HepG2 (cell line): ENCODE data around the gene SH3YL1. TPM values are rescaled to one million over a fixed set of nuclear protein-coding genes. Genes with fewer than 3 reads are reported as not detected.
A peak's percentile ranks its signal among the peaks of the same experiment; 100 is the strongest.

Experiments
- AGO2 ChIP-seq: fragments of 200-400 bp; formaldehyde crosslinking; optimal IDR thresholded peaks from 2 replicates; pipeline ENCODE3; 2017; ENCODE audit warnings: mild to moderate bottlenecking, low read depth, low read length, moderate library complexity
- ASH2L ChIP-seq: fragments of 300-600, 200-600 bp; sonication (generic); IDR thresholded peaks from 2 replicates; pipeline ENCODE4 v1.7.0; 2017; ENCODE audit warnings: low read depth, mild to moderate bottlenecking, moderate library complexity, mixed read lengths, low read length; ENCODE audit not compliant: insufficient read length
- CBFB ChIP-seq: sonication (generic); formaldehyde crosslinking; IDR thresholded peaks from 2 replicates; pipeline ENCODE4 v1.4.0; 2020; ENCODE audit warnings: missing genetic modification reagents
- CENPX ChIP-seq: sonication (generic); formaldehyde crosslinking; IDR thresholded peaks from 2 replicates; pipeline ENCODE4 v1.9.0; 2021; ENCODE audit warnings: mild to moderate bottlenecking, missing genetic modification reagents, moderate library complexity
- FOXA3 ChIP-seq: IDR thresholded peaks from 2 replicates; pipeline ENCODE4 v1.6.1; 2016; ENCODE audit warnings: missing genetic modification reagents, missing compliant biosample characterization
- GLI4 ChIP-seq: sonication (generic); formaldehyde crosslinking; IDR thresholded peaks from 2 replicates; pipeline ENCODE4 v1.5.1; 2020; ENCODE audit warnings: missing genetic modification reagents, mild to moderate bottlenecking, moderate library complexity, borderline replicate concordance
- KAT7 ChIP-seq: IDR thresholded peaks from 2 replicates; pipeline ENCODE4 v1.6.1; 2018; ENCODE audit warnings: borderline replicate concordance, missing compliant biosample characterization
- KDM5A ChIP-seq: fragments of 200-600 bp; sonication (generic); IDR thresholded peaks from 2 replicates; pipeline ENCODE4 v1.7.0; 2018; ENCODE audit warnings: antibody characterized with exemption, mild to moderate bottlenecking, low read length, borderline replicate concordance
- MBNL3 ChIP-seq: fragments of 250-450 bp; sonication (Bioruptor Pico); conservative IDR thresholded peaks from 2 replicates; pipeline ENCODE4 v1.8.0; 2022; ENCODE audit warnings: mild to moderate bottlenecking, inconsistent platforms
- ONECUT2 ChIP-seq: sonication (generic); formaldehyde crosslinking; IDR thresholded peaks from 2 replicates; pipeline ENCODE4 v1.4.0; 2020; ENCODE audit warnings: missing genetic modification reagents
- PHF8 ChIP-seq: sonication (generic); formaldehyde crosslinking; IDR thresholded peaks from 2 replicates; pipeline ENCODE4 v1.5.0; 2020; ENCODE audit warnings: missing genetic modification reagents
- PITX1 ChIP-seq: sonication (generic); formaldehyde crosslinking; IDR thresholded peaks from 2 replicates; pipeline ENCODE4 v1.5.1; 2020; ENCODE audit warnings: mild to moderate bottlenecking, missing genetic modification reagents
- POGZ ChIP-seq: sonication (generic); formaldehyde crosslinking; IDR thresholded peaks from 2 replicates; pipeline ENCODE4 v1.4.0; 2020; ENCODE audit warnings: mild to moderate bottlenecking, missing genetic modification reagents
- RBAK ChIP-seq: sonication (generic); formaldehyde crosslinking; IDR thresholded peaks from 2 replicates; pipeline ENCODE4 v1.5.1; 2020; ENCODE audit warnings: mild to moderate bottlenecking, missing genetic modification reagents
- RNF2 ChIP-seq: fragments of 450-650 bp; conservative IDR thresholded peaks from 2 replicates; pipeline ENCODE4 v1.6.1; 2016; ENCODE audit warnings: low read depth
- SNRNP70 ChIP-seq: fragments of 200-400 bp; formaldehyde crosslinking; IDR thresholded peaks from 2 replicates; pipeline ENCODE4 v1.6.1; 2017; ENCODE audit warnings: mild to moderate bottlenecking, low read depth, low read length, moderate library complexity
- SOX5 ChIP-seq: IDR thresholded peaks from 2 replicates; pipeline ENCODE4 v1.6.1; 2016; ENCODE audit warnings: borderline replicate concordance
- ZBTB8A ChIP-seq: sonication (generic); formaldehyde crosslinking; IDR thresholded peaks from 2 replicates; pipeline ENCODE4 v1.4.0; 2020; ENCODE audit warnings: mild to moderate bottlenecking, low read depth, missing genetic modification reagents, borderline replicate concordance
- ZNF160 ChIP-seq: sonication (generic); formaldehyde crosslinking; IDR thresholded peaks from 2 replicates; pipeline ENCODE4 v1.8.0; 2022; ENCODE audit warnings: mild to moderate bottlenecking, inconsistent platforms, missing genetic modification reagents
- ZNF225 ChIP-seq: sonication (generic); formaldehyde crosslinking; IDR thresholded peaks from 2 replicates; pipeline ENCODE4 v1.4.0; 2020; ENCODE audit warnings: mild to moderate bottlenecking, missing genetic modification reagents
- ZNF292 ChIP-seq: sonication (generic); formaldehyde crosslinking; IDR thresholded peaks from 2 replicates; pipeline ENCODE4 v1.8.1; 2022; ENCODE audit warnings: mild to moderate bottlenecking, low read depth, missing genetic modification reagents, borderline replicate concordance
- ZNF567 ChIP-seq: sonication (generic); formaldehyde crosslinking; IDR thresholded peaks from 2 replicates; pipeline ENCODE4 v1.8.1; 2023; ENCODE audit warnings: mild to moderate bottlenecking, missing genetic modification reagents, borderline replicate concordance
- ZNF672 ChIP-seq: sonication (generic); formaldehyde crosslinking; IDR thresholded peaks from 2 replicates; pipeline ENCODE4 v1.8.1; 2022; ENCODE audit warnings: missing genetic modification reagents
- ZNF724P ChIP-seq: sonication (generic); formaldehyde crosslinking; IDR thresholded peaks from 2 replicates; pipeline ENCODE4 v1.8.0; 2022; ENCODE audit warnings: missing genetic modification reagents, borderline replicate concordance
- ZNF746 ChIP-seq: sonication (generic); formaldehyde crosslinking; IDR thresholded peaks from 2 replicates; pipeline ENCODE4 v1.8.0; 2022; ENCODE audit warnings: mild to moderate bottlenecking, missing genetic modification reagents
- ZNF841 ChIP-seq: sonication (generic); formaldehyde crosslinking; IDR thresholded peaks from 2 replicates; pipeline ENCODE4 v1.8.1; 2023; ENCODE audit warnings: missing genetic modification reagents, borderline replicate concordance
- ZSCAN30 ChIP-seq: sonication (generic); formaldehyde crosslinking; IDR thresholded peaks from 2 replicates; pipeline ENCODE4 v1.5.0; 2020; ENCODE audit warnings: mild to moderate bottlenecking, missing genetic modification reagents
- polyA plus RNA-seq, 8 experiments: library from polyadenylated mRNA; depleted of rRNA in 3 of 8; stranded (reverse) in 7 of 8; unstranded in 1 of 8; fragments of >200 nt; fragmentation: Illumina TruSeq in 4 of 8; extraction: Trizol in 4 of 8; gene quantifications; 2 replicates each; pipeline versions ENCODE4 v1.2.1 to v1.2.3, GENCODE V29; 2011 to 2016; ENCODE audit warnings: low read depth in 4 of 8, missing spikeins in 1 of 8, mixed read lengths in 1 of 8; ENCODE audit not compliant: insufficient read depth in 1 of 8
- total RNA-seq, 5 experiments: library from RNA; depleted of rRNA; stranded (reverse); fragments of >200 nt; fragmentation: Illumina TruSeq; extraction: Trizol; gene quantifications; 2 replicates each; pipeline ENCODE4 v1.2.3, GENCODE V29; 2016; ENCODE audit warnings: low read depth in 1 of 5
- TF ChIP-seq, protein P1 (sequence below): sonication (generic); formaldehyde crosslinking; IDR thresholded peaks from 2 replicates; pipeline ENCODE4 v1.5.1; 2020; ENCODE audit warnings: mild to moderate bottlenecking, missing genetic modification reagents, borderline replicate concordance
- TF ChIP-seq, protein P2 (sequence below): IDR thresholded peaks from 2 replicates; pipeline ENCODE4 v1.6.1; 2016; ENCODE audit warnings: missing compliant biosample characterization, missing genetic modification reagents, borderline replicate concordance
- TF ChIP-seq, protein P3 (sequence below): sonication (generic); formaldehyde crosslinking; IDR thresholded peaks from 2 replicates; pipeline ENCODE4 v1.4.0; 2020; ENCODE audit warnings: low read depth, mild to moderate bottlenecking, missing genetic modification reagents

The SH3YL1 gene
- total and polyA plus RNA-seq, 2 of the 13 experiments (the other 11 are each of a cell fraction or from before 2014, with no cell fraction given), result 13.0 to 48.2 TPM

DNA sequence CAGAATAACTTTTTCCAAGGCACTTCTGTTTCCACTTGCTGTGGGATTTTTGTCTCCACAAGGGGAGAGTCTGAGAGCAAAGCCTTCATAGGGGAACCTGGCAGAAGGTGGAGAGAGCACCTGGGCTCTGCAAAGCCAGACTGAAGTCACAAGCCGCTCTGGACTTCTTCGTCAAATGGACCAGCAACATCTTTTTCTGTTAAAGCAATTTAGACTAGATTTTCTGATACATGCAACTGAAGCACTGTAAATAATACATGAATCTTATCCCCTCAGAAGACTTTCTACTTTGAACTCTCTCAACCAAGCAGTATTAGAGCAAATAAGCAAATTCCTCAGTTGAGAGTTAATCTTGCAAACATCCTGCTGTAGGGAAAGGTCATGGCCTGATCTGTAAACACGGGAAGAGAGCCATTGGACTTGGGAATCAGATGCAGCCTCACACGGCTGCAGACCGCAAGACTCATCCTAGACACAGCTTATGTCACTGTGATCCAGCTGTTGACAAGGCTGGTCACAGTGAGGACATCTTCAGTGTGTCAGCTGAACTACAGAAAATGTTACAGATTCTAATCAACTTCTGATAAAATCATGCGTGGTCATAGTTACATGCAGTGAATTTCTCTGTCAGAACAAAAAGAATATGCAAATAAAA is 3.2 kb downstream of the SH3YL1 start (continued):
- TF ChIP-seq ZNF672 (no peak), ZNF160 (peak; percentile 69; the same call in 1 of the 2 replicates), GLI4 (CRISPR knock-in tag) (no peak), MBNL3 (no peak), ZNF724P (CRISPR knock-in tag) (peak; percentile 88; the same call in 1 of the 2 replicates), CENPX (CRISPR knock-in tag) (no peak), FOXA3 (CRISPR knock-in tag) (peak; percentile 100), ZNF746 (CRISPR knock-in tag) (peak; percentile 80; the same call in 1 of the 2 replicates), POGZ (CRISPR knock-in tag) (peak; percentile 96), ZBTB8A (CRISPR knock-in tag) (no peak), ASH2L (peak; percentile 97), ZNF225 (CRISPR knock-in tag) (no peak), RNF2 (0 out of 2 replicates have a peak, but pooled peaks have one; percentile 20), SNRNP70 (no peak), ONECUT2 (CRISPR knock-in tag) (peak; percentile 69), ZNF841 (no peak), ZSCAN30 (CRISPR knock-in tag) (no peak), AGO2 (no peak), ZNF292 (peak; percentile 99), ZNF567 (CRISPR knock-in tag) (no peak), CBFB (CRISPR knock-in tag) (peak; percentile 100), KDM5A (peak; percentile 67; the same call in 1 of the 2 replicates), RBAK (CRISPR knock-in tag) (no peak), SOX5 (CRISPR knock-in tag) (peak; percentile 99), KAT7 (CRISPR knock-in tag) (peak; percentile 96), PHF8 (CRISPR knock-in tag) (peak; percentile 69), PITX1 (CRISPR knock-in tag) (peak; percentile 100)
- TF ChIP-seq, protein P1, sequence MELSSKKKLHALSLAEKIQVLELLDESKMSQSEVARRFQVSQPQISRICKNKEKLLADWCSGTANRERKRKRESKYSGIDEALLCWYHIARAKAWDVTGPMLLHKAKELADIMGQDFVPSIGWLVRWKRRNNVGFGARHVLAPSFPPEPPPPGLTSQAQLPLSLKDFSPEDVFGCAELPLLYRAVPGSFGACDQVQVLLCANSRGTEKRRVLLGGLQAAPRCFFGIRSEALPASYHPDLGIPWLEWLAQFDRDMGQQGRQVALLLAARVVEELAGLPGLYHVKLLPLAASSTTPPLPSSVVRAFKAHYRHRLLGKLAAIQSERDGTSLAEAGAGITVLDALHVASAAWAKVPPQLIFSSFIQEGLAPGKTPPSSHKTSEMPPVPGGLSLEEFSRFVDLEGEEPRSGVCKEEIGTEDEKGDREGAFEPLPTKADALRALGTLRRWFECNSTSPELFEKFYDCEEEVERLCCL (CRISPR knock-in tag), result no peak
- TF ChIP-seq, protein P2, sequence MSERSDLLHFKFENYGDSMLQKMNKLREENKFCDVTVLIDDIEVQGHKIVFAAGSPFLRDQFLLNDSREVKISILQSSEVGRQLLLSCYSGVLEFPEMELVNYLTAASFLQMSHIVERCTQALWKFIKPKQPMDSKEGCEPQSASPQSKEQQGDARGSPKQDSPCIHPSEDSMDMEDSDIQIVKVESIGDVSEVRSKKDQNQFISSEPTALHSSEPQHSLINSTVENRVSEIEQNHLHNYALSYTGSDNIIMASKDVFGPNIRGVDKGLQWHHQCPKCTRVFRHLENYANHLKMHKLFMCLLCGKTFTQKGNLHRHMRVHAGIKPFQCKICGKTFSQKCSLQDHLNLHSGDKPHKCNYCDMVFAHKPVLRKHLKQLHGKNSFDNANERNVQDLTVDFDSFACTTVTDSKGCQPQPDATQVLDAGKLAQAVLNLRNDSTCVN (CRISPR knock-in tag), result peak; percentile 93
- TF ChIP-seq, protein P3, sequence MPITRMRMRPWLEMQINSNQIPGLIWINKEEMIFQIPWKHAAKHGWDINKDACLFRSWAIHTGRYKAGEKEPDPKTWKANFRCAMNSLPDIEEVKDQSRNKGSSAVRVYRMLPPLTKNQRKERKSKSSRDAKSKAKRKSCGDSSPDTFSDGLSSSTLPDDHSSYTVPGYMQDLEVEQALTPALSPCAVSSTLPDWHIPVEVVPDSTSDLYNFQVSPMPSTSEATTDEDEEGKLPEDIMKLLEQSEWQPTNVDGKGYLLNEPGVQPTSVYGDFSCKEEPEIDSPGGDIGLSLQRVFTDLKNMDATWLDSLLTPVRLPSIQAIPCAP (CRISPR knock-in tag), result no peak
